GM23338 (cell line): Measurements from ENCODE around the gene KRTAP4-3.
"Not testable (repeated sequence)": the region's sequence is repeated elsewhere in the genome, so short reads cannot be mapped to it uniquely, and the experiment has no call there.

Source experiments
- CREB1 ChIP-seq: fragments of 250-450 bp; sonication (Bioruptor Pico); IDR thresholded peaks from 2 replicates; pipeline ENCODE4 v1.5.0; 2020; ENCODE audit warnings: low read depth, mild to moderate bottlenecking, moderate library complexity
- EZH2 ChIP-seq: fragments of 200-600 bp; sonication (generic); IDR thresholded peaks from one replicate; pipeline ENCODE4 v1.8.0; 2017; ENCODE audit warnings: antibody characterized with exemption, mild to moderate bottlenecking, low read depth; ENCODE audit not compliant: unreplicated experiment
- EZH2phosphoT487 ChIP-seq: fragments of 200-600 bp; sonication (generic); IDR thresholded peaks from one replicate; pipeline ENCODE4 v1.8.1; 2018; ENCODE audit warnings: antibody characterized with exemption; ENCODE audit not compliant: unreplicated experiment
- JUNB ChIP-seq: IDR thresholded peaks from one replicate; pipeline ENCODE4 v1.6.1; 2016; ENCODE audit warnings: antibody characterized with exemption; ENCODE audit not compliant: unreplicated experiment
- NANOG ChIP-seq: IDR thresholded peaks from 2 replicates; pipeline ENCODE4 v1.6.1; 2016; ENCODE audit warnings: antibody characterized with exemption, borderline replicate concordance
- POLR2AphosphoS5 ChIP-seq: IDR thresholded peaks from 2 replicates; pipeline ENCODE4 v1.6.1; 2016; ENCODE audit warnings: antibody characterized with exemption, low read depth
- STAT1 ChIP-seq: IDR thresholded peaks from one replicate; pipeline ENCODE4 v1.6.1; 2016; ENCODE audit warnings: antibody characterized with exemption; ENCODE audit not compliant: unreplicated experiment
- ZNF114 ChIP-seq: fragments of 250-450 bp; sonication (Bioruptor Pico); IDR thresholded peaks from 2 replicates; pipeline ENCODE4 v1.5.0; 2020; ENCODE audit warnings: mild to moderate bottlenecking, moderate library complexity
- ZNF331 ChIP-seq: fragments of 250-450 bp; sonication (Bioruptor Pico); IDR thresholded peaks from 2 replicates; pipeline ENCODE4 v1.5.0; 2020; ENCODE audit warnings: low read depth, mild to moderate bottlenecking, moderate library complexity
- TF ChIP-seq, protein P1 (sequence below), 2 experiments: fragments of 200-600 bp in 1 of 2; sonication (generic) in 1 of 2; conservative IDR thresholded peaks; 2 replicates each; pipeline versions ENCODE4 v1.5.1 to v1.6.1; 2016 to 2017; ENCODE audit warnings: antibody characterized with exemption in 2 of 2, low read depth in 2 of 2, mild to moderate bottlenecking in 2 of 2, moderate library complexity in 1 of 2
- TF ChIP-seq, protein P2 (sequence below): IDR thresholded peaks from one replicate; pipeline ENCODE4 v1.6.1; 2018; ENCODE audit warnings: antibody characterized with exemption; ENCODE audit not compliant: unreplicated experiment
- TF ChIP-seq, protein P3 (sequence below): IDR thresholded peaks from 2 replicates; pipeline ENCODE4 v1.6.1; 2016; ENCODE audit warnings: antibody characterized with exemption
- TF ChIP-seq, protein P4 (sequence below): fragments of 250-450 bp; sonication (Bioruptor Pico); IDR thresholded peaks from 2 replicates; pipeline ENCODE4 v1.5.0; 2020; ENCODE audit warnings: mild to moderate bottlenecking, moderate library complexity

DNA sequence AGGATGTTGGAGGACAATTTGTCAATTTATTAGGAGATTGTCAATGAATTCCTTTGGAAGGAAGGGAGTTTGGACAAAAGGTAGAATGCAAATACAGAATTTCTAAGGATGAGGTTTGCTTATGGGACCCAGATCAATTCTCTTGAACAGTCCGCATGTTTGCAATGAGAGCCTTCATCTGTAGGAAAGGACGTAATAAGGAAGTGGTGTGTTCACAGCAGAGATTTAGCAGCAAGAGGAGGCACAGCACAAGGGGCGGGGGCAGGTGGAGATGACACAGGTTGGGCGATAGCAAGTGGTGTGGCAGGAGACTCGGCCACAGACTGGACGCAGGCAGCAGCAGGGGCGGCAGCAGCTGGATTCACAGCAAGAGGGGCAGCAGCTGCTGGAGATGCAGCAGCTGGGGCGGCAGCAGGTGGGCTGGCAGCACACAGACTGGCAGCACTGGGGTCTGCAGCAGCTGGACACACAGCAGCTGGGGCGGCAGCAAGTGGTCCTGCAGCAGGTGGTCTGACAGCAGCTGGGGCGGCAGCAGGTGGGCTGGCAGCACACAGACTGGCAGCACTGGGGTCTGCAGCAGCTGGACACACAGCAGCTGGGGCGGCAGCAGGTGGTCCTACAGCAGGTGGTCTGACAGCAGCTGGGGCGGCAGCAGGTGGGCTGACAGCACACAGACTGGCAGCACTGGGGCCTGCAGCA lies 44.6 kb downstream of the KRTAP4-3 start:
- TF ChIP-seq, protein P1, sequence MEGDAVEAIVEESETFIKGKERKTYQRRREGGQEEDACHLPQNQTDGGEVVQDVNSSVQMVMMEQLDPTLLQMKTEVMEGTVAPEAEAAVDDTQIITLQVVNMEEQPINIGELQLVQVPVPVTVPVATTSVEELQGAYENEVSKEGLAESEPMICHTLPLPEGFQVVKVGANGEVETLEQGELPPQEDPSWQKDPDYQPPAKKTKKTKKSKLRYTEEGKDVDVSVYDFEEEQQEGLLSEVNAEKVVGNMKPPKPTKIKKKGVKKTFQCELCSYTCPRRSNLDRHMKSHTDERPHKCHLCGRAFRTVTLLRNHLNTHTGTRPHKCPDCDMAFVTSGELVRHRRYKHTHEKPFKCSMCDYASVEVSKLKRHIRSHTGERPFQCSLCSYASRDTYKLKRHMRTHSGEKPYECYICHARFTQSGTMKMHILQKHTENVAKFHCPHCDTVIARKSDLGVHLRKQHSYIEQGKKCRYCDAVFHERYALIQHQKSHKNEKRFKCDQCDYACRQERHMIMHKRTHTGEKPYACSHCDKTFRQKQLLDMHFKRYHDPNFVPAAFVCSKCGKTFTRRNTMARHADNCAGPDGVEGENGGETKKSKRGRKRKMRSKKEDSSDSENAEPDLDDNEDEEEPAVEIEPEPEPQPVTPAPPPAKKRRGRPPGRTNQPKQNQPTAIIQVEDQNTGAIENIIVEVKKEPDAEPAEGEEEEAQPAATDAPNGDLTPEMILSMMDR (conservative IDR thresholded peaks at IDR 0.05; ENCODE audit: low read depth in 2 of 2) = not testable (repeated sequence)
- TF ChIP-seq POLR2AphosphoS5; STAT1; EZH2; NANOG; EZH2phosphoT487; JUNB; CREB1 (CRISPR knock-in tag); ZNF114 (CRISPR knock-in tag); ZNF331 (CRISPR knock-in tag): not testable (repeated sequence)
- TF ChIP-seq, protein P2, sequence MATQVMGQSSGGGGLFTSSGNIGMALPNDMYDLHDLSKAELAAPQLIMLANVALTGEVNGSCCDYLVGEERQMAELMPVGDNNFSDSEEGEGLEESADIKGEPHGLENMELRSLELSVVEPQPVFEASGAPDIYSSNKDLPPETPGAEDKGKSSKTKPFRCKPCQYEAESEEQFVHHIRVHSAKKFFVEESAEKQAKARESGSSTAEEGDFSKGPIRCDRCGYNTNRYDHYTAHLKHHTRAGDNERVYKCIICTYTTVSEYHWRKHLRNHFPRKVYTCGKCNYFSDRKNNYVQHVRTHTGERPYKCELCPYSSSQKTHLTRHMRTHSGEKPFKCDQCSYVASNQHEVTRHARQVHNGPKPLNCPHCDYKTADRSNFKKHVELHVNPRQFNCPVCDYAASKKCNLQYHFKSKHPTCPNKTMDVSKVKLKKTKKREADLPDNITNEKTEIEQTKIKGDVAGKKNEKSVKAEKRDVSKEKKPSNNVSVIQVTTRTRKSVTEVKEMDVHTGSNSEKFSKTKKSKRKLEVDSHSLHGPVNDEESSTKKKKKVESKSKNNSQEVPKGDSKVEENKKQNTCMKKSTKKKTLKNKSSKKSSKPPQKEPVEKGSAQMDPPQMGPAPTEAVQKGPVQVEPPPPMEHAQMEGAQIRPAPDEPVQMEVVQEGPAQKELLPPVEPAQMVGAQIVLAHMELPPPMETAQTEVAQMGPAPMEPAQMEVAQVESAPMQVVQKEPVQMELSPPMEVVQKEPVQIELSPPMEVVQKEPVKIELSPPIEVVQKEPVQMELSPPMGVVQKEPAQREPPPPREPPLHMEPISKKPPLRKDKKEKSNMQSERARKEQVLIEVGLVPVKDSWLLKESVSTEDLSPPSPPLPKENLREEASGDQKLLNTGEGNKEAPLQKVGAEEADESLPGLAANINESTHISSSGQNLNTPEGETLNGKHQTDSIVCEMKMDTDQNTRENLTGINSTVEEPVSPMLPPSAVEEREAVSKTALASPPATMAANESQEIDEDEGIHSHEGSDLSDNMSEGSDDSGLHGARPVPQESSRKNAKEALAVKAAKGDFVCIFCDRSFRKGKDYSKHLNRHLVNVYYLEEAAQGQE = not testable (repeated sequence)
- TF ChIP-seq, protein P3, sequence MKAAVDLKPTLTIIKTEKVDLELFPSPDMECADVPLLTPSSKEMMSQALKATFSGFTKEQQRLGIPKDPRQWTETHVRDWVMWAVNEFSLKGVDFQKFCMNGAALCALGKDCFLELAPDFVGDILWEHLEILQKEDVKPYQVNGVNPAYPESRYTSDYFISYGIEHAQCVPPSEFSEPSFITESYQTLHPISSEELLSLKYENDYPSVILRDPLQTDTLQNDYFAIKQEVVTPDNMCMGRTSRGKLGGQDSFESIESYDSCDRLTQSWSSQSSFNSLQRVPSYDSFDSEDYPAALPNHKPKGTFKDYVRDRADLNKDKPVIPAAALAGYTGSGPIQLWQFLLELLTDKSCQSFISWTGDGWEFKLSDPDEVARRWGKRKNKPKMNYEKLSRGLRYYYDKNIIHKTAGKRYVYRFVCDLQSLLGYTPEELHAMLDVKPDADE = not testable (repeated sequence)
- TF ChIP-seq, protein P4, sequence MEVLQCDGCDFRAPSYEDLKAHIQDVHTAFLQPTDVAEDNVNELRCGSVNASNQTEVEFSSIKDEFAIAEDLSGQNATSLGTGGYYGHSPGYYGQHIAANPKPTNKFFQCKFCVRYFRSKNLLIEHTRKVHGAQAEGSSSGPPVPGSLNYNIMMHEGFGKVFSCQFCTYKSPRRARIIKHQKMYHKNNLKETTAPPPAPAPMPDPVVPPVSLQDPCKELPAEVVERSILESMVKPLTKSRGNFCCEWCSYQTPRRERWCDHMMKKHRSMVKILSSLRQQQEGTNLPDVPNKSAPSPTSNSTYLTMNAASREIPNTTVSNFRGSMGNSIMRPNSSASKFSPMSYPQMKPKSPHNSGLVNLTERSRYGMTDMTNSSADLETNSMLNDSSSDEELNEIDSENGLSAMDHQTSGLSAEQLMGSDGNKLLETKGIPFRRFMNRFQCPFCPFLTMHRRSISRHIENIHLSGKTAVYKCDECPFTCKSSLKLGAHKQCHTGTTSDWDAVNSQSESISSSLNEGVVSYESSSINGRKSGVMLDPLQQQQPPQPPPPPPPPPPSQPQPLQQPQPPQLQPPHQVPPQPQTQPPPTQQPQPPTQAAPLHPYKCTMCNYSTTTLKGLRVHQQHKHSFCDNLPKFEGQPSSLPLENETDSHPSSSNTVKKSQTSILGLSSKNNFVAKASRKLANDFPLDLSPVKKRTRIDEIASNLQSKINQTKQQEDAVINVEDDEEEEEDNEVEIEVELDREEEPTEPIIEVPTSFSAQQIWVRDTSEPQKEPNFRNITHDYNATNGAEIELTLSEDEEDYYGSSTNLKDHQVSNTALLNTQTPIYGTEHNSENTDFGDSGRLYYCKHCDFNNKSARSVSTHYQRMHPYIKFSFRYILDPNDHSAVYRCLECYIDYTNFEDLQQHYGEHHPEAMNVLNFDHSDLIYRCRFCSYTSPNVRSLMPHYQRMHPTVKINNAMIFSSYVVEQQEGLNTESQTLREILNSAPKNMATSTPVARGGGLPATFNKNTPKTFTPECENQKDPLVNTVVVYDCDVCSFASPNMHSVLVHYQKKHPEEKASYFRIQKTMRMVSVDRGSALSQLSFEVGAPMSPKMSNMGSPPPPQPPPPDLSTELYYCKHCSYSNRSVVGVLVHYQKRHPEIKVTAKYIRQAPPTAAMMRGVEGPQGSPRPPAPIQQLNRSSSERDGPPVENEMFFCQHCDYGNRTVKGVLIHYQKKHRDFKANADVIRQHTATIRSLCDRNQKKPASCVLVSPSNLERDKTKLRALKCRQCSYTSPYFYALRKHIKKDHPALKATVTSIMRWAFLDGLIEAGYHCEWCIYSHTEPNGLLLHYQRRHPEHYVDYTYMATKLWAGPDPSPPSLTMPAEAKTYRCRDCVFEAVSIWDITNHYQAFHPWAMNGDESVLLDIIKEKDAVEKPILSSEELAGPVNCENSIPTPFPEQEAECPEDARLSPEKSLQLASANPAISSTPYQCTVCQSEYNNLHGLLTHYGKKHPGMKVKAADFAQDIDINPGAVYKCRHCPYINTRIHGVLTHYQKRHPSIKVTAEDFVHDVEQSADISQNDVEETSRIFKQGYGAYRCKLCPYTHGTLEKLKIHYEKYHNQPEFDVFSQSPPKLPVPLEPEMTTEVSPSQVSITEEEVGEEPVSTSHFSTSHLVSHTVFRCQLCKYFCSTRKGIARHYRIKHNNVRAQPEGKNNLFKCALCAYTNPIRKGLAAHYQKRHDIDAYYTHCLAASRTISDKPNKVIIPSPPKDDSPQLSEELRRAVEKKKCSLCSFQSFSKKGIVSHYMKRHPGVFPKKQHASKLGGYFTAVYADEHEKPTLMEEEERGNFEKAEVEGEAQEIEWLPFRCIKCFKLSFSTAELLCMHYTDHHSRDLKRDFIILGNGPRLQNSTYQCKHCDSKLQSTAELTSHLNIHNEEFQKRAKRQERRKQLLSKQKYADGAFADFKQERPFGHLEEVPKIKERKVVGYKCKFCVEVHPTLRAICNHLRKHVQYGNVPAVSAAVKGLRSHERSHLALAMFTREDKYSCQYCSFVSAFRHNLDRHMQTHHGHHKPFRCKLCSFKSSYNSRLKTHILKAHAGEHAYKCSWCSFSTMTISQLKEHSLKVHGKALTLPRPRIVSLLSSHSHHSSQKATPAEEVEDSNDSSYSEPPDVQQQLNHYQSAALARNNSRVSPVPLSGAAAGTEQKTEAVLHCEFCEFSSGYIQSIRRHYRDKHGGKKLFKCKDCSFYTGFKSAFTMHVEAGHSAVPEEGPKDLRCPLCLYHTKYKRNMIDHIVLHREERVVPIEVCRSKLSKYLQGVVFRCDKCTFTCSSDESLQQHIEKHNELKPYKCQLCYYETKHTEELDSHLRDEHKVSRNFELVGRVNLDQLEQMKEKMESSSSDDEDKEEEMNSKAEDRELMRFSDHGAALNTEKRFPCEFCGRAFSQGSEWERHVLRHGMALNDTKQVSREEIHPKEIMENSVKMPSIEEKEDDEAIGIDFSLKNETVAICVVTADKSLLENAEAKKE (CRISPR knock-in tag) = not testable (repeated sequence)
